Muscle of leg (tissue), 11 donors: ENCODE data around the gene MDN1. TPM values are rescaled to one million over a fixed set of nuclear protein-coding genes. Genes with fewer than 3 reads are reported as not detected.

Experiments used
- DNase-seq: peaks from one replicate; pipeline ENCODE4 v3.0.0; 2013
- H3K27ac ChIP-seq: one replicate; pipeline ENCODE4 v1.5.1; 2013; ENCODE audit warnings: mild to moderate bottlenecking, low read length, control low read depth
- H3K27me3 ChIP-seq: one replicate; pipeline ENCODE4 v1.6.1; 2013; ENCODE audit warnings: low read length; ENCODE audit not compliant: control insufficient read depth, insufficient read depth
- H3K36me3 ChIP-seq: one replicate; pipeline ENCODE4 v1.6.1; 2013; ENCODE audit warnings: low read length; ENCODE audit not compliant: control insufficient read depth, insufficient read depth
- H3K4me1 ChIP-seq: one replicate; pipeline ENCODE4 v1.6.1; 2013; ENCODE audit warnings: low read length; ENCODE audit not compliant: control insufficient read depth, insufficient read depth
- H3K4me3 ChIP-seq: one replicate; pipeline ENCODE4 v1.5.1; 2013; ENCODE audit warnings: low read length, control low read depth
- H3K9me3 ChIP-seq: replicated peaks from 2 replicates; pipeline ENCODE4 v1.6.1; 2013; ENCODE audit warnings: low read depth, low read length; ENCODE audit not compliant: control insufficient read depth
- WGBS: methylation state at CpG from one replicate; pipeline ENCODE4 v1.1.5; 2013; ENCODE audit warnings: missing lambda C conversion rate; ENCODE audit not compliant: insufficient coverage; 5-methylcytosine and 5-hydroxymethylcytosine counted together
- polyA plus RNA-seq, 8 donors: library from polyadenylated mRNA; unstranded; fragments of 120-200 nt; gene quantifications; one replicate each; pipeline versions ENCODE4 v1.2.1 to v1.2.3, GENCODE V29; 2013; ENCODE audit warnings: inconsistent platforms in 1 of 8, low replicate concordance in 1 of 8; ENCODE audit not compliant: insufficient read length in 8 of 8, insufficient read depth in 1 of 8
- total RNA-seq: library from RNA; stranded (reverse); fragments of 120-200 nt; gene quantifications from one replicate; pipeline ENCODE4 v1.2.4, GENCODE V29; 2013

MDN1 gene
- total and polyA plus RNA-seq, 9 donors = 24.4 to 32.9 (median 26.3) TPM

DNA sequence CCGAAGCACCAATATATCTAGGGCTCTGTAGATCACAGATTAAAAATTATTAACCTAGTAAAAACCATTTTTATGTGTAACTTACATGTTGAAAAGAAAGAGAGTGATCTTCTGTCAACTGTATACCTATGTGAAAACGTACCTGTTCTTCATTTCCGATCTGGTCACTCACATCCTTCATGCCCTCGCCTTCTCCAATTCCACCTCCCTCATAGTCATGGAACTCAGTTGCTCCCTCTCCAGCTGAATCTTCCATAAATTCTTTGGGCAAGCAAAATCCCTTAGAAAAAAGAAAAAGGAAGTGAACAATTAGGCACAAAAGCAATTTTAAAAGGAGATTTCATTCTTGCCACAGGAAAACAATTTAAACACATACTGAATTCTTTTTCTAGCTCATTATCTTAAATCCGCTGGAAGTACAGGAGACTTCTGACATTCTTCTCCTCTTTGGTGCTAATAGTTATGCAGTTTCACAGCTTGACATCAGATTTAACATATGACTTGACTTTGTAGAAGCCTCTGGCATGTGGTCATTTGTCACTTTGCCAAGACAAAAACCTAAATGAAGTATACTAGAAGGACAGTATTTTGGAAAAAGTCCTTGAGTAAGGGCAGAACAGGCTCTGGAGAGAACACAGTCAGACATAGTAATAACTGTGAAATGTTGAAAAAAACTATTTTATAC lies 151.6 kb downstream of the MDN1 start:
- H3K27me3 ChIP-seq = no peaks in the 10 kb centered on the region
- H3K27ac ChIP-seq = no peak overlapping the region

GRCh38 chr6:89662659-89663223 lies 156.9 kb downstream of the MDN1 start:
- Histone ChIP-seq H3K27me3 (no peaks in the 10 kb centered on the region), H3K27ac (no peak overlapping the region), H3K4me1 (no peaks in the 10 kb centered on the region), H3K36me3 (peaks cover 48% of the 10 kb centered on the region), H3K9me3 (no peaks in the 10 kb centered on the region), H3K4me3 (no peak overlapping the region)
- no CpG with 5 or more reads among the region's 4 CpGs for WGBS
- no peak for DNase-seq

More for the DNA sequence above, 151.6 kb downstream of the MDN1 start:
- no peak overlapping the region for H3K4me3 ChIP-seq
- no CpG with 5 or more reads among the region's 5 CpGs for WGBS
- H3K4me1 ChIP-seq = no peaks in the 10 kb centered on the region
- no peaks in the 10 kb centered on the region for H3K9me3 ChIP-seq
- peaks cover 46% of the 10 kb centered on the region for H3K36me3 ChIP-seq
- DNase-seq = no peak

DNA sequence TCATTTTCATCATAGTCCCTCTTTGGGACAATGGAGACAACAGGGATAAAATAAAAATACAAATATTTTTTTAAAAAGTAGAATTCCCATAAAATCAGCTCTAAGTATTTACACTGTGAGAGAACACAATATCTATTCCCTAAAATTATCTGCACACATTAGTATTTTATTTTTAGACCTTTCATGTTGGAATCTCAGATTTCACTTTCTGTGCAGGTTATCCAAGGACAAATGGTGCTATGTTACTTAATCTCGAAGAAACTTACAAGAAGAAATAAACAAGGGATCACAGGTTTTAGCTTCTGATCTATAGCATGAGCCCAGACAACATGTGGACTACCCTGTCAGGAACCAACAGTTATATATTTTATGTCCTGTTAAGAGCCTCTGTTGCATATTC lies 158.0 kb downstream of the MDN1 start:
- Histone ChIP-seq H3K4me3 (no peak overlapping the region), H3K27ac (no peak overlapping the region), H3K4me1 (no peaks in the 10 kb centered on the region), H3K36me3 (peaks cover 55% of the 10 kb centered on the region), H3K27me3 (no peaks in the 10 kb centered on the region), H3K9me3 (no peaks in the 10 kb centered on the region)
- DNase-seq = no peak
- WGBS = no CpG with 5 or more reads among the region's 1 CpG

DNA sequence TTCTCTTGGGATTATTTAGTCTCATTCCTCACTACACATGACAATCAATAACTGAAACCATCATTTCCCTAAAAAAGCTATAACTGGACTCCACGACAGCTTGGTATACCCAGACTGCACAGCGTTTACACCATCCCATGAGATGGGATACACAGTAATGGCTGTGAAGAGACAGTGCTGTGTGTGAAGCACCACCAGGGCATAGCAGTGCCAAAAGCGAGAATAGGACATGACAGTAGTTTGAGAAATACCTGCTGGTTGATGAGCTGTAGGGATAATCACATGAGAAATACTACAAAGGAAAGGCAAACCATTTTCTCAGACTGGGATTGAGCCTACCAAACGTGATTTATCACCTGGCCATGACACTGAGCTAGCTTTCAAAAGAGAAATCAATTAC lies 158.6 kb downstream of the MDN1 start:
- H3K27ac ChIP-seq = no peak overlapping the region

GRCh38 chr6:89657445-89658158 lies 162.0 kb downstream of the MDN1 start:
- Histone ChIP-seq H3K36me3 (peaks cover 62% of the 10 kb centered on the region), H3K27ac (no peak overlapping the region), H3K9me3 (no peaks in the 10 kb centered on the region), H3K4me1 (no peaks in the 10 kb centered on the region), H3K4me3 (no peak overlapping the region), H3K27me3 (no peaks in the 10 kb centered on the region)
- DNase-seq = no peak
- WGBS = 95% methylated on average over 2 of the region's 13 CpGs

More for the DNA sequence above, 158.6 kb downstream of the MDN1 start:
- WGBS = 100% methylated on average over 1 of the region's 4 CpGs
- Histone ChIP-seq H3K36me3 (peaks cover 58% of the 10 kb centered on the region), H3K4me1 (no peaks in the 10 kb centered on the region), H3K27me3 (no peaks in the 10 kb centered on the region), H3K4me3 (no peak overlapping the region), H3K9me3 (no peaks in the 10 kb centered on the region)
- DNase-seq = no peak

DNA sequence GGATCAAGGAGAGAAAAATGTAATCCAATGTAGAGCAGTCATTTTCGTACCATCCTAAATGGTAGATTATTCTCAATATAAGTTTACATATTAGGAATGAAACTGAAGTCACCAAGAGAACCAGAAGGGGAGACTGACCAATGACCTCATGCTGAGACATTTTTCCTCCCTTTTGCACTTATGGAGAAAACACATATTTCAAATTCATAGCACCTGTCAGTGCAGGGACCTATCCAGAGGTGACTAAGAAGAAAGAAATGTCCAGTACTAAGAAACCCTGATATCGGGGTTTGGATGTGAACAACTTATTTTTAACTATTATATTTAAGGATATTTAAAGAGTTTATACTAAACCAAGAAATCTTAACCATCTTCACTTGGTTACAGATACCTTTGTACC lies 164.5 kb downstream of the MDN1 start:
- DNase-seq = no peak
- no CpG with 5 or more reads among the region's 2 CpGs for WGBS
- no peaks in the 10 kb centered on the region for H3K27me3 ChIP-seq

GRCh38 chr6:89650579-89650978 lies 169.0 kb downstream of the MDN1 start:
- 83% methylated on average over 8 of the region's 8 CpGs for WGBS
- peaks cover 61% of the 10 kb centered on the region for H3K36me3 ChIP-seq
- no peaks in the 10 kb centered on the region for H3K27me3 ChIP-seq
- no peak overlapping the region for H3K27ac ChIP-seq
- no peaks in the 10 kb centered on the region for H3K9me3 ChIP-seq
- no peak for DNase-seq
- no peaks in the 10 kb centered on the region for H3K4me1 ChIP-seq
- H3K4me3 ChIP-seq = no peak overlapping the region

More for the DNA sequence above, 164.5 kb downstream of the MDN1 start:
- H3K36me3 ChIP-seq = peaks cover 61% of the 10 kb centered on the region
- no peaks in the 10 kb centered on the region for H3K4me1 ChIP-seq
- no peak overlapping the region for H3K27ac ChIP-seq
- H3K9me3 ChIP-seq = no peaks in the 10 kb centered on the region
- no peak overlapping the region for H3K4me3 ChIP-seq

- no peak overlapping the region for H3K4me3 ChIP-seq
- H3K27me3 ChIP-seq = no peaks in the 10 kb centered on the region
- DNase-seq = no peak
- no peak overlapping the region for H3K27ac ChIP-seq
- 100% methylated on average over 1 of the region's 1 CpG for WGBS
- no peaks in the 10 kb centered on the region for H3K4me1 ChIP-seq
- no peaks in the 10 kb centered on the region for H3K9me3 ChIP-seq
- H3K36me3 ChIP-seq = peaks cover 57% of the 10 kb centered on the region
Measured at GRCh38 chr6:89649682-89650081, 169.9 kb downstream of the MDN1 start.

GRCh38 chr6:89644864-89645263 lies 174.7 kb downstream of the MDN1 start:
- DNase-seq = no peak
- H3K36me3 ChIP-seq = peaks cover 52% of the 10 kb centered on the region
- no peaks in the 10 kb centered on the region for H3K9me3 ChIP-seq
- no peak overlapping the region for H3K4me3 ChIP-seq
- 71% methylated on average over 2 of the region's 4 CpGs for WGBS
- no peak overlapping the region for H3K27ac ChIP-seq
- H3K27me3 ChIP-seq = no peaks in the 10 kb centered on the region
- H3K4me1 ChIP-seq = no peaks in the 10 kb centered on the region

- no peaks in the 10 kb centered on the region for H3K27me3 ChIP-seq
Measured at GRCh38 chr6:89643406-89643805, 176.2 kb downstream of the MDN1 start.

More at GRCh38 chr6:89643406-89643805, 176.2 kb downstream of the MDN1 start:
- H3K36me3 ChIP-seq = peaks cover 45% of the 10 kb centered on the region
- no peak overlapping the region for H3K27ac ChIP-seq
- H3K9me3 ChIP-seq = no peaks in the 10 kb centered on the region
- DNase-seq = no peak
- no peak overlapping the region for H3K4me3 ChIP-seq
- peaks cover 5% of the 10 kb centered on the region for H3K4me1 ChIP-seq
- WGBS = 58% methylated on average over 2 of the region's 3 CpGs
